GM12874 (cell line): Measurements from ENCODE around the gene SNCB.

Experiments
- TF ChIP-seq, protein P1 (sequence below): IDR thresholded peaks from 2 replicates; pipeline ENCODE4 v1.5.1; 2011; ENCODE audit warnings: low read depth, mild to moderate bottlenecking, control low read depth, low read length, moderate library complexity; ENCODE audit not compliant: insufficient read depth

SNCB gene

DNA sequence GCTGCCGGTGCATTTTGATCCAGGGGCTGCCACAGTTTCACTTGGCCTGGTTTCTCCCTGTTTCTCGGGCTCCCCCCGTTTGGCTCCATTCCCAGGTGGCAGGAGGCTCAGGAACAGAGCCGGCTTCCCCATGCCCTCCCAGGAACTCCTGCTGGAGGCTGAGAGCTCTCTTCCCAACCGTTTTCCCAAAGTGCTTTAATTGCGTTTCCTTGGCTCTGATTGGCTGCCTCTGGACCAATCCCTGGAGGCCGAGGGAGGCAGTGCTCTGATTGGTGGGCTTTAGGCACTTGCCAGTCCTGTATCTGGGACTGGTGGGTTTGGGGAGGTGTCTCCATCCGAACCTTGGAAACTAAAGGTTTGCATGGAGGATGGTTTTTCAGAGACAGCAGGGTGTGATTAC lies 21.8 kb upstream of the SNCB start:
- TF ChIP-seq, protein P1, sequence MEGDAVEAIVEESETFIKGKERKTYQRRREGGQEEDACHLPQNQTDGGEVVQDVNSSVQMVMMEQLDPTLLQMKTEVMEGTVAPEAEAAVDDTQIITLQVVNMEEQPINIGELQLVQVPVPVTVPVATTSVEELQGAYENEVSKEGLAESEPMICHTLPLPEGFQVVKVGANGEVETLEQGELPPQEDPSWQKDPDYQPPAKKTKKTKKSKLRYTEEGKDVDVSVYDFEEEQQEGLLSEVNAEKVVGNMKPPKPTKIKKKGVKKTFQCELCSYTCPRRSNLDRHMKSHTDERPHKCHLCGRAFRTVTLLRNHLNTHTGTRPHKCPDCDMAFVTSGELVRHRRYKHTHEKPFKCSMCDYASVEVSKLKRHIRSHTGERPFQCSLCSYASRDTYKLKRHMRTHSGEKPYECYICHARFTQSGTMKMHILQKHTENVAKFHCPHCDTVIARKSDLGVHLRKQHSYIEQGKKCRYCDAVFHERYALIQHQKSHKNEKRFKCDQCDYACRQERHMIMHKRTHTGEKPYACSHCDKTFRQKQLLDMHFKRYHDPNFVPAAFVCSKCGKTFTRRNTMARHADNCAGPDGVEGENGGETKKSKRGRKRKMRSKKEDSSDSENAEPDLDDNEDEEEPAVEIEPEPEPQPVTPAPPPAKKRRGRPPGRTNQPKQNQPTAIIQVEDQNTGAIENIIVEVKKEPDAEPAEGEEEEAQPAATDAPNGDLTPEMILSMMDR, result no peak

DNA sequence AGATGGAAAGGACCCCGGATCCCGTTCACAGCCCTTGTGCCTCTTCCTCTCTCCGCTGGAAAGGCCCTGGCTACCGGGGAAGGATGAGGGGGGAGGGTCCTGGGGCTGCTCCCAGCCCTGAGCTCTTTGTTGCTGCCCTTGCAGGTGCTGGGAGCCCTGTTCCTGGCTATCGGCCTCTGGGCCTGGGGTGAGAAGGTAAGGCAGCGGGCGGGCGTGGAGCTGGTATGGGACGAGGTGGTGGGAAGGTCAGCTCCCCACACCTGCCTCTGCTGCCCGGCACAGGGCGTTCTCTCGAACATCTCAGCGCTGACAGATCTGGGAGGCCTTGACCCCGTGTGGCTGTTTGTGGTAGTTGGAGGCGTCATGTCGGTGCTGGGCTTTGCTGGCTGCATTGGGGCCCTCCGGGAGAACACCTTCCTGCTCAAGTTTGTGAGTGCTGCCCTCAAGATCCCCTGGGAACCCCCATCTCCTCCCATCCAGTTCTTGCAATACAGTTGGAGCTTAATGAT lies 21.2 kb upstream of the SNCB start:
- TF ChIP-seq, protein P1, result no peak

DNA sequence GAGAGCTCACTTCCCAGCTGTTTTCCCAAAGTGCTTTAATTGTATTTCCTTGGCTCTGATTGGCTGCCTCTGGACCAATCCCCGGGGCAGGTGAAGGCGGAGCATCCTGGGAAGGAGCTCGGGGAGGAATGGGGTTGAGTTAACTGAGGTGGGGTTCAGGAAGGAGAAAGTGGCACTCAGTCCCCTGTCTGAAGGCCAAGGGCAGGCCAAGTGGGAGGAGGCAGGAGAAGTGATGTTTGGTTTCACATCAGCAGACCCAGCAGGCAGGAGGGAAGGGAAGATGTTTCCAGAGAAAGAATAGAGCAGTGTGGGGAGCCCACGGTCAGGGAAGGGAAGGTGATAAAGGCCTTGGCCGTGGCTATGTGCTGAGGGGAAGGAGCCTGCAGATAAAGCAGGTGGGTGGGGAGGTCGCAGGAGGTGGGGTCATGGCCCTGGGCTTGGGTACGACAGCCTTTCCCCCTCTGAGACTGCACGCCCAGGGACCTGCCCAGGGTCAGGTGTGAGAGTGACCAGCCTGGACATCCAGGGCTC lies 20.1 kb upstream of the SNCB start:
- TF ChIP-seq, protein P1, result no peak

DNA sequence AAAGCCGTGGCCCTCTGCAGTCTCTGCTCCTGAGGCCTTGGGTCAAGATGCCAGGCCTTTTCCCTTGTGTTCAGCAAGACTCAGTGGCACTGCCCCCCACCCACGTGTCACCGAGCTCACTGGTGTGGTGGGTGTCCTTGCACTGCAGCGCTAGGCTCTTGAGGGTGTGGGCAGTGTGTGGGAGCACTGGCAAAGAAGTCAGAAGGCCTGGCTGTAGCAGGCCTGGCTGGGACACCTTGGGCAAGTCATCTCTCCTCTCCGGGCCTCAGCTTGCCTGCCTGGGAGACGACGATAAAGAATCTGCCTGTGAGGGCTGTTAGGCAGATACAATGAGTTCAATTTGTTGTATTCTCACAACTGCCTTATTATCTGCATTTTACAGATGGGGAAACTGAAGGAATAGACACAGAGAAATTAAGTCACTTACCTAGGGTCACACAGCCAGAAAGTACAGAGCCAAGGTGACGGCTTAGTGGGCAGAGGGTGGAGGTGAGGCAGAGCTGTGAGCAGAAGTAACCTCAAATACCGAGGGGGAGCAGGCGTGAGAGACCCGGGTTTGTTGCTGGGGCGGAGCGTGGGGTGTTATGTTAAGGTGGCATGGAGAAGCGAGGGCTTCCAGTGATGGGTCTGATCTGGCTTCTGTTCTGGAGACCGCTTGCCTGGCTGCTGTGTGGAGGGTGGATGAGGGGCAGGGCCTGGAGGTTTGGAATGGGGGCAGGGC lies 18.3 kb upstream of the SNCB start:
- TF ChIP-seq, protein P1, result no peak

DNA sequence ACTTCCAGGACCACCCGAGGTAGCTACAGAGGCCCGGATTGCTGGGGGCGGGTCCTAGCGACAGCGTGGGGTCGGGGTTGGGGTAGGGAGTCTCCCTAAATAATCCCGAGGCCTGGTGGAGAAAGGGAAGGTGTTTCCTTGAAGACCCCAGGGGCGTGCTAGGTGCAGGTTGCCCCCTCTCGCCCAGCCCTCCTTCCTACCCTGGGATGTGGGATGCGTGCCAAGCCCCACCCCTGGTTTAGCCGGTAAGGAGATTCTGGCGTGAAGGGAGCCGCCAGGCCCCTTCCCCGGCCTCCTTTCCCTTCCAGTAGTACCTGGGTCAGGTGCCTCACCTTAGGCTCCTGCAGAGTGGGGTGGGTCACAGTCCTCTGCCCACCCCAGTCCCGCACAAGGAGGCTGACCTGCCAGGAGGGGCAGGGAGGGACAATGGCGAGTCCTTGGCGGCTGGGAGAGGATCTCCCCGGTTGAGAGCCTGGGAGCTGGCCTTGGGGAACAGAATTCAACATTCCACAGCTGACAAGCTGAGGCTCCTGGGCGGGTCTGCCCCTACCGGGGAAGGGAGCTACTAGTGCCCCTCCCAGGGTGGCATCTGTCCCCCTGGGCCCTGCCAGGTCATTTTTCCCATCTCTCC lies 17.6 kb upstream of the SNCB start:
- TF ChIP-seq, protein P1, result no peak

DNA sequence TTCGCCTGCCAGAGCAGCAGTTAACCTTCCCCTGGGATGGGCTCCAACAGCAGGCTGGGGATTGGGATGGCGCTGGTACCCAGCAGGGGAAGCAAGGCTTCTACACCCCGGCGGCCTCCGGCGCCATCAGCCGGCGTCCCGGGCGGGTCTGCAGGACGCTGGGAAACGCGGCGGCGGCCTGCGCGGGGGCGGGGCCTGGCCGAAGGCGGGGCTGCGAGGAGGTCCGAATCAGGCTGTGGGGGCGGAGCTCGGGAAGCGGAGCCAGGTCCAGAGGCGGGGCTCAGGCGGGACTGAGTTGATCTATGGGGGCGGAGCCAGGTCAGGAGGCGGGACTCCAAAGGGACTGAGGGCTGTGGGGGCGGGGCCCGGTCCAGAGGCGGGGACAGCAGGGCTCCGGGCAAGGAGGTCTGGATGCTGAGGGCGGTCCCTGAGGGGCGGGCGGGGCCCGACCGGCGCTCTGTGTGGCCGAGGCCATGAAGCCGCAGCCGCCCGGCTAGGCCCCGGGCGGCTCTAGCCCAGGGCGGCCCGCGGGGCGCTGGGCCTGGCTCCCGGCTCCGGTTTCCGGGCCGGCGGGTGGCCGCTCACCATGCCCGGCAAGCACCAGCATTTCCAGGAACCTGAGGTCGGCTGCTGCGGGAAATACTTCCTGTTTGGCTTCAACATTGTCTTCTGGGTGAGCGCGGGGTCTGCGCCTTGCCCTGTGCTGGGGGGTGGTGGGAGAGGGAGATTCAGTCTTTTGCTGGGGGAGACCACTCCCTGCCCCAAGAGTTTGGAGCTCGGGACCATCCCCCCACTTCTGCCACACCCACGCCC lies 16.9 kb upstream of the SNCB start, which contains the start of gene TSPAN17:
TSS of gene TSPAN17 (plus strand) at position 455 of the 813 bp plus-strand sequence. CDS start at position 587, 132 bp downstream.
- TF ChIP-seq, protein P1, result no peak; the same call in 1 of the 2 replicates

DNA sequence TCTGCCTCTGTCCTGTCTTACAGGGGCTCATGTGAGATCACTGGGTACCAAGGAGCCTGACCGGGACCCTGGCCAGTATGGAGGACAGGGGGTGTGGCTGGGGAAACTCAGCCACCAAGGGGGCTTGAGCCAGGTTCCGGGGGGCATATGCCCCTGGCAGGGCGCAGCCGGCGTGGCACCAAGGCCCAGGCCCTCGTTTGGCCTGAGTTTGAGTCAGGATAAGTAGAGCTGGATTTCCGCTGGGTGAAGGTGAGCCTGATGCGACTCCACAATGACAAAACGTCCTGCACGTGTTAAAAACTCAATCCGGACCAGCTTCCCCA lies 16.3 kb upstream of the SNCB start:
- TF ChIP-seq, protein P1, result no peak
